ENCODE measurements around the gene AOPEP. TPM values are rescaled to one million over a fixed set of nuclear protein-coding genes. Genes with fewer than 3 reads are reported as not detected.

Gene AOPEP
- total and polyA plus RNA-seq, 2 of the 13 experiments (the other 11 are each of a cell fraction or from before 2014, with no cell fraction given) = 22.2 to 41.6 TPM

DNA sequence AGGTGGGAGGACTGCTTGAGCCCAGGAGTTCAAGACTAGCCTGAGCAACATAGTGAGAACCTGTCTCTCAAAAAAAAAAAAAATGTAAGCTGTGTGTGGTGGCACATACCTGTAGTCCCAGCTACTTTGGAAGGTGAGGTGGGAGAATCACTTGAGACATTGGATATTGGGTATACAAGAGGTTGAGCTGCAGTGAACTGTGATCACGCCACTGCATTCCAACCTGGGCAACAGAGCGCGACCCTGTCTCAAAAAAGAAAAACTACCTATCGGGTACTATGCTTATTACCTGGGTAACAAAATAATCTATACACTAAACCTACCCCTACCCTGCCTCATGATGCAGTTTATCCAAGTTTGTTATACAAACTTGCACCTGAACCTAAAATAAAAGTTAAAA is 64.9 kb downstream of the AOPEP start (continued):
- TF ChIP-seq XBP1 (CRISPR knock-in tag; IDR thresholded peaks at IDR 0.05) = no peak
- no peak for TF ChIP-seq ZNF800 (CRISPR knock-in tag; IDR thresholded peaks at IDR 0.05)

DNA sequence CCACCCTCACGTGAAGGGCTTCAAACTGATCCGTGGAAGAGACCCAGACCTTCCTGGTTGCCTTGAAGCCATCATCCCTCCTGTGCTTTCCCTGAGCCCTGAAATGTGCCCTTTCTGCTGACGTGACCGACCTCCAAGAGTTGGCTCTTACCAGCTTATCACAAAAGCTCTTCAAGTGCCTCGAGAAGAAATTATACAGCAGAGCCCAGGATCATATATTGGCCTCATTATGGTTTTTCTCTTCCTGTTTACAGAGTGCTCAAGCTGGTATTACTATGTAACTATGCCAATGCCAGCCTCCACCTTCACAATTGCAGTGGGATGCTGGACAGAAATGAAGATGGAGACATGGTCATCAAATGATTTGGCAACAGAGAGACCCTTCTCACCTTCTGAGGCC is 66.0 kb downstream of the AOPEP start:
- no peak overlapping the region for H3K4me3 ChIP-seq (replicated peaks in 1 of 3; ENCODE audit: insufficient read depth in 1 of 3, low read depth in 2 of 3, low read length in 3 of 3)
- no peaks in the 10 kb centered on the region for H3K79me2 ChIP-seq (ENCODE audit: insufficient read depth, low read length)
- H3K36me3 ChIP-seq (replicated peaks in 1 of 2; ENCODE audit: control insufficient read depth in 1 of 2, insufficient read depth in 2 of 2, low read length in 2 of 2) = no peaks in the 10 kb centered on the region; a peak in 1 of 5 replicates
- H3K4me1 ChIP-seq (ENCODE audit: insufficient read depth, low read length) = peaks cover 20% of the 10 kb centered on the region
- FAIRE-seq (no peak), ATAC-seq (no peak), DNase-seq (ENCODE audit: low spot score) (no peak)
- ChIA-PET POLR2A (no interaction called here), CTCF (ENCODE audit: low intra/inter-chr PET ratio, low total read pairs) (no interaction called here)
- H3K9me3 ChIP-seq (ENCODE audit: low read length) = no peaks in the 10 kb centered on the region
- TF ChIP-seq PBX2 (CRISPR knock-in tag; IDR thresholded peaks at IDR 0.05) (no peak), KAT2B (IDR thresholded peaks at IDR 0.05; ENCODE audit: borderline replicate concordance, low read depth, low read length) (no peak)
- 96% methylated on average over 5 of the region's 5 CpGs for WGBS (ENCODE audit: low lambda C conversion rate)
- H3K27ac ChIP-seq (ENCODE audit: extremely low read length, insufficient read depth, low read length) = no peak overlapping the region
- no peaks in the 10 kb centered on the region for H3K27me3 ChIP-seq (ENCODE audit: control insufficient read depth in 1 of 2, insufficient read depth in 2 of 2, low read length in 2 of 2)
- no peak overlapping the region for H3K4me2 ChIP-seq (ENCODE audit: low read depth, low read length)
- no peaks in the 10 kb centered on the region for H4K20me1 ChIP-seq (ENCODE audit: insufficient read depth, low read length)
- H3K9ac ChIP-seq (ENCODE audit: insufficient read depth, low read depth, low read length) = no peak overlapping the region
- no peak overlapping the region for H2AFZ ChIP-seq (ENCODE audit: low read length)
- in situ Hi-C loops (cut with HindIII; ENCODE audit: extremely low pct_ligation_motif_present, low pct_unique_long_range_greater_than_20kb) = no loop called here
- intact Hi-C loops (cut with micrococcal nuclease; ENCODE audit: unreplicated experiment) = no loop called here
- BruUV-seq (replicated peaks) = no TSS peak
